GM18508 (cell line): Measurements from ENCODE around the gene ZNF429.
A peak's percentile ranks its signal among the peaks of the same experiment; 100 is the strongest.
"Not testable (repeated sequence)": the region's sequence is repeated elsewhere in the genome, so short reads cannot be mapped to it uniquely, and the experiment has no call there.

ENCODE experiments used
- ATAC-seq: cut with Tn5 transposase; IDR thresholded peaks from one replicate; pipeline ENCODE4 v1.9.1; 2021; ENCODE audit warnings: moderate number of reproducible peaks; ENCODE audit not compliant: insufficient read depth, unreplicated experiment

The ZNF429 gene

GRCh38 chr19:21505459-21506451, at the start of gene ZNF429:
Gene ZNF429 (plus strand): TSS chr19:21505602. CDS start chr19:21505772, 170 bp downstream.
- peak; percentile 100 for ATAC-seq

DNA sequence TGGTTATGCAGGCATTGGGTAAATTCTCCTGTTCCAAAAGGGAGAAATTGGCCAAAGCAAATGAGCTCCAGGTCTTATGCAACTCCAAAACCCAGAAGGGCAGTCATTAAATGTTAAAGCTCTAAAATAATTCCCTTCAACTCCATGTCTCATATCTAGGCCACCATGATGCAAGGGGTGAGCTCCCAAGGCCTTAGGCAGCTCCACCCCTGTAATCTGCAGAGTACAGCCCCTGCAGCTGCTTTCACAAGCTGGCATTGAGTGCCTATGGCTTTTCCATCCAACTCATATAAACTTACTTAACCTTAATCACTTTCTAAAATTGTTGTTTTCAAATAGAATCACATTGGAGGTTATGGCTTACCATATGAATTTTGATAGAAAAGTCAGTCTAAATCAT, 44.7 kb upstream of the ZNF429 start:
- no peak for ATAC-seq

DNA sequence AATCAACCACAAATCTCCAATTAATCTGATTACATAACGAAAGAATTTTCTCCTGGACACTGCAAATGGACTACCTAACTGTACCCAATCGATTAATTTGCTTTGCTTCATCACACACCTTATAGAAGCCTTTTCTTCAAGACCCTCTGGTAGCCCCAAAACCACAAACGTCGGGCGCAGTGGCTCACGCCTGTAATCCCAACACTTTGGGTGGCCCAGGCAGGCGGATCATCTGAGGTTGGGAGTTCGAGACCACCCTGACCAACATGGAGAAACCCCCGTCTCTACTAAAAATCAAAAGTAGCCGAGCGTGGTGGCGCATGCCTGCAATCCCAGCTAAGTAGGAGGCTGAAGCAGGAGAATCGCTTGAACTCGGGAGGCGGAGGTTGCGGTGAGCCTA, 42.9 kb upstream of the ZNF429 start:
- no peak for ATAC-seq

DNA sequence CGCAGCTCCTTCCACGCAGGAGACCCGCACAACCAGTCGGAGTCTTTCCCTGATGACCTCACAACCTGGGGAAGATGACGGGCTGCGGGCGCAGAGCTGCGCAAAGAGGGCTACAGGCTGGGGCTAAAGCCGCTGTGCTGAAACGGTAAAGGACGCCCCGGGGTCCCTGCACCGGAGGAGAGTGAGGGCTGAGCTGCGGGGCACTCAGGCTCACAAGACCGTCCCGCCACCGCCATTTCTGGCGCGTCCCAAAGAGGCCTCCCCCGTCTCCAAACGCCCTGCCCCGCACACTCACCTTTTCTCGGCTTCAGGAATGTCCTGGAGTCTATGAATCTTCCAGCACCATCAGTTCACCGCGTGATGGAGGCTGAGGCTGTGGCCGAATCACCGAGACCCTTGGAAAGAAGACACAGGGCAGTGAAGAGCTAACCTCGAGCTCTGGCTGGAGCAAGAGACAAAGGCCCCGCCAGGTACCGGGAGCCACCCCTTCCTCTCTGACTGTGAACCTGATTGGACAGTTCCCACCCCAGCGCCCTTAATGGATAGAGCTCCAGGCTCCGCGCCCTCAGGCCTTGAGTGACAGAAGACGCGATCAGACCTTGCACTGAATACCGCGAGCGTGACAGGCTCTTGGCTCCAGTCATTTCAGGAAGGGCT, 41.8 kb upstream of the ZNF429 start:
- no peak for ATAC-seq

GRCh38 chr19:21466627-21467026, 38.8 kb upstream of the ZNF429 start:
- no peak for ATAC-seq

GRCh38 chr19:21468791-21469190, 36.6 kb upstream of the ZNF429 start:
- ATAC-seq, result no peak

- ATAC-seq, result no peak
These were observed 32.9 kb upstream of the ZNF429 start for GRCh38 chr19:21472507-21472906.

- ATAC-seq, result no peak
These were observed 30.7 kb upstream of the ZNF429 start for GRCh38 chr19:21474671-21475181.

DNA sequence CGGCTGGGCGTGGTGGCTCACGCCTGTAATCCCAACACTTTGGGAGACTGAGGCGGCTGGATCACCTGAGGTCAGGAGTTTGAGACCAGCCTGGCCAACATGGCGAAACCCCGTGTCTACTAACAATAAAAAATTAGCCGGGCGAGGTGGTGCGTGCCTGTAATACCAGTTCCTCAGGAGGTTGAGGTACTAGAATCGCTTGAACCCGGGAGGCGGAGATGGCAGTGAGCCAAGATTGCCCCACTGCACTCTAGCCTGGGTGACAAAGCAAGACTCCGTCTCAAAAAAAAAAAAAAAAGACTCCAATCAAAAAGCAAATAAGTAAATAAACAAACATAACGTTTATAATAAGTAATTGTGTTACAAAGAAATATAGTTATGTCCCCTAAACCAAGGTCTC, 23.0 kb upstream of the ZNF429 start:
- not testable (repeated sequence) for ATAC-seq

GRCh38 chr19:21482863-21483276, 22.5 kb upstream of the ZNF429 start:
- no peak for ATAC-seq

DNA sequence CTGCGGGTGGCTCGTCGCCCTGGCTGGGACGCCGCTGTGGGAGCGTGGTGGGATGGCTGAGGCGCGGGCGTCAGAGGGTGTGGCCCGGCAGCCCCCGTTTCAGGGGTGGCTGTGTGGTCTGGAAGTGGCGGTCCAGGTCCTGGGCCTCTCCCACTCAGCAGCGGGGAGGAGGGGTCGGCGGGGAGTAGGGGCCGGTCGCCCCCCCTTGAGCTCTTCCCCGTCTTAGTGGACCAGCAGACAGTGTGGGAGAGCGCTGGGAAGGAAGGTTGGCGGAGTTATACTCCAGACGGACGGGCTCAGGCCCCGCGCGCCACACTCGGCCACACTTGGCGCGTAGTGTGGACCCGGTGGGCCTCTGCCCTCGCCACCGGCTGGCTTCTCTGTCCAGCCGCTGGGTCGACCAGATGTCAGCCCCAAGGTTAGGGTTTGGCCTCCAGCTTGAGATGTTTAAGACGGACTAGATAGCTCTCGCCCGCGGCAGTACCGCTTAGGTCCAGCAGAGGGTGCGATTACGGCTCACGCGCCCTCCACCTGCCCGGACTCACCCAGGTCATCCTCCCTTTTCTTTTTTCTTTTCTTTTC, 21.7 kb upstream of the ZNF429 start:
- no peak for ATAC-seq

GRCh38 chr19:21484631-21485030, 20.8 kb upstream of the ZNF429 start:
- no peak for ATAC-seq

DNA sequence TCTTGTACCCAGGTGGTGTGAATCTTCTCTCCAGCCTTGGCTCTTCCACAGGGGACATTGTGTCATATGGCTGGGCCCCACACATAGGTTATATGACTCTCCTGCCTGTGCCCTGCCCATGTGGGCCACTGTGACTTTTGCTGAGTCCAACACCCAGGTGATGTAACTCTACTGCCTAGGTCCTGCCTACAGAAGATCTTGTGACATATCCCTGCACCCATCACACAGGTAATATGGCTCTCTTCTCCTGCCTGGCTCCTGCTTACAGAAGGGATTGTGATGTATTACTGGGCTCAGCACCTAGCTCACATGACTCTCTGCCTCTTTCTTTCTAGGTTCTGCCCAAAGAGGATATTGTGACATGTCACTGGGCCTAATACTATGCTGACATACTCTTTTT, 19.5 kb upstream of the ZNF429 start:
- ATAC-seq, result no peak

- no peak for ATAC-seq
These were observed 17.4 kb upstream of the ZNF429 start for GRCh38 chr19:21487969-21488368.

DNA sequence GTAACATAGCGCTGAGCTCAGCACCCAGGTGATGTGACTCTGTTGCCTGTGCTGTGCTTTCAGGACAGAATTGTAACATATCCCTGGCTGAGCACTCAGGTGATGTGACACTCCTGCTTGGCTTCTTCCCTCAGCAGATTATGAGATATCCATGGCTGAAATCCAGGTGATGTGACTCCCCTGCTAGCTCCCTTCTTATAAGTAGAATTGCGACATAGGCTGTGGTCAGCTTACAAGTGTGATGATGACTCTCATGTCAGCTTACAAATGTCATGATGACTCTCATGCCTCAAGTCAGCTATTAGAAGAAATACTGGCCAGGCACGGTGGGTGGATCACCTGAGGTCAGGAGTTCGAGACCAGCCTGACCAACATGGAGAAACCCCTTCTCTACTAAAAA, 14.3 kb upstream of the ZNF429 start:
- no peak for ATAC-seq

DNA sequence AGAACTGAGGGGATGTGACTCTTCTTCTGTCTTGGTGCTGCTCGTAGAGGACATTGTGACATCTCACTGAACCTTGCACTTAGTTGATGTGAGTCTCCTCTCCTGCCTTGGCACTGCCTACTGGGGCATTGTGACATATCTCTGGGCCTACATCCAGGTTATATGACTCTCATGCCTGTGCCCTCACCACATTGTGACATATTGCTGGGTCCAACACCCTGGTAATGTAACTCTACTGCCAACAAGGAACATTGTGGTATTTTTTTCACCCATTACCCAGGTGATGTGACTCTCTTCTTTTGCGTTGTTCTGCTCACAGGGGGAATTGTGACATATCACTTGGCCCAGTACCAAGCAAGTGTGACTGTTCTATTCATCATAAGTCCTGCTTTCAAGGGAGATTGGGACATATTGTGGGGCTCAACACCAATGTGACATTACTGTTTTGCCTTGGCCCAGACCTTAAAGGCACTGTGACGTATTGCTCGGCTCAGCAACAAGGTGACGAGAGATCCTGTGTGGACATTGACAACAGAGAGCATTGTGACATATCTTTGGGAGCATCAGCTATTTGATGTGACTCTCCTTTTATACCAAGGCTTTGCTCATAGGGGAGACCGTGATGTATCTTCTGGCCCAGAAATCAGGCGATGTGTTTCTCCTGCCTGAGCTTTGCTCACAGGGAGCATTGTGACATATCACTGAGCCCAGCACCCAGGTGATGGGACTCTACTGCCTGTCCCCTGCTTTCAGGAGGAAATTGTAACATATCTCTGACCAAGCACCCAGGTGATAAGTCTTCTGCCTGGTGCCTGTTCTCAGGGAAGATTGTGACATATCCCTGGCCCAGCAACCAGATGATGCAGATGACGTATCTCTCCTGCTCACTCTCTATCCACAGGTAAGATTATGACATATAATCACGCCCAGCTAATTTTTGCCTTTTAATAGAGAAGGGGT, 12.2 kb upstream of the ZNF429 start:
- no peak for ATAC-seq

DNA sequence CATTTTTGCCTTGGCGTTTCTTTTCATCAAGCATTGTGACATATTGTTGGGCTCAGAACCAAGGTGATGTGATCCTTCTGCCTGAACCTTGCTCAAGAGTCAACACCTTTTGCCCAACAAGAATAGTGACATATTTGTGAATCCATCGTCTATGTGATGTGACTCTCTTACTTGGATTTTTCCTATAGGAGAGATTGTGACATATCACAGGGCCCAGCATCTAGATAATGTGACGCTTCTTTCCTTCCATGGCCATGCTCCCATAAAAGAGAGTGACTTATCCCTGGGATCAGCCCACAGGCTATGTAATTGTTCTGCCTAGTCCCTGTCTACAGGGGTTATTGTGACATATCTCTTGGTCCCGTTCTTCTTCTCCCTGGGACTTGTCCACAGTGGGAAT, 8.5 kb upstream of the ZNF429 start:
- no peak for ATAC-seq

- no peak for ATAC-seq
These were observed 6.8 kb upstream of the ZNF429 start for GRCh38 chr19:21498651-21499050.

DNA sequence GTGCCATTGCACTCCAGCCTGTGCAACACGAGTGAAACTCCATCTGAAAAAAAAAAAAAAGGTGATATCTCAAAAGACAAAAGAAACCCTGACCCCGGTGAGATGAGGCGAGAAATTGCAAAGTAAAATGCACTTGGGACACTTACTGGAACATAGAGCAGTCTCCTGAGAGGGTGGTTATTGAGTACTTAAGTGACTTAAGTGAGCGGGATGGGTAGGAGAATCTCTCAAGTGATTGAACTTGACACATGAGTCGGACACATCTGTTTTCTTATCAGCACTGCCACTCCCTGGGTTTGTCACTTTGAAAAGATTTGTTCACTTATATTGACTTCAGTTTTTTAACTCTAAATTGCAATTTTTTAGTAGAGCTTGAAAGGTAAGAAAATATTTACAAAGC, 2.8 kb downstream of the ZNF429 start:
- ATAC-seq, result no peak

- ATAC-seq, result not testable (repeated sequence)
These were observed 5.7 kb downstream of the ZNF429 start for GRCh38 chr19:21511058-21511457.
